ENCODE measurements around the gene GFPT1. TPM values are rescaled to one million over a fixed set of nuclear protein-coding genes. Genes with fewer than 3 reads are reported as not detected.

GFPT1 gene
- total and polyA plus RNA-seq, 9 of the 15 experiments (the other 6 are each of a cell fraction or from before 2014, with no cell fraction given), result 6.6 to 38.3 (median 15.9) TPM

DNA sequence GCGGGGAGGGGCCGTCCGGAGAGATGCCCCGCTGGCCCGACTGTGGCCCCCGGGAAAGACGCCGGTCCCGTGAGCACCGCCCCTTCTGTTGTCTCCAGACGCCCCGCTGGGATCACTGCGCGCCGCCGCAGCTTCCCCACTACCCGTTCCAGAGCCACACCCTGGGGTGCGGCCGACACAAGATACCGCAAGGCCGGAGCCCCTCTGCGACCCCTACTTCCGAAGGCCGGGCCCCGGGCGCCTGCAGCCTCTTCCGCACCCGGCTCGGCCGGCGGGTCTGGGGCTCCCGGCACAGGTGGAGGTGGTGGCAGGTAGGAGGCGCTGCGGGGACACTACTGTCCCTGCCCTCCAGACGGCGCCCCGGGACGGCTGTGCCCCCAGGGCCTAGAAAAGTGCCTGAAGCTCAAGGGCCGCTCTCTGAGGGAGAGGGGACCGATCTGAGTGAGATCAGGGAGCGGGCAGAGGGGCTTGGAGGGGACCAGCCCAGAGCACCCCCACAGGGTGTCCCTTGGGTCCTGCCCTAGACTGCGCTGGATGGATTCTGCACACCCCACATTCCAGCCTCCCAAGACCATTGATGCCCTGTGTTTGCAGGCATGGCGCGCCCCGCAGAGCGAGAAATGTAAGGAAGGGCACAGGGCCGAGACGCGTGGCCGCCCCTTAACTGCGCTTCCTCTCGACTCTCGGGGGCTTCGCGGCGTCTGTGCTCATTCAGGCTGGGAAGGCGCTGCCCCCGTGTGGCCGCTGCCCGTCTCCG, 80.0 kb downstream of the GFPT1 start:
- ATAC-seq, result peak; percentile 96
- intact Hi-C loops (cut with micrococcal nuclease) (loop anchor here (1.0 to 10.0 kb wide), 2 partner anchors 281 to 362 kb away; no protein-coding TSS in a partner anchor), in situ Hi-C loops (cut with MboI) (loop anchor here (25.0 kb wide), 1 partner anchor 270 kb away; no protein-coding TSS in a partner anchor)
- CTCF ChIA-PET (ENCODE audit: low intra/inter-chr PET ratio), result interaction anchor here (0.9 to 1.1 kb wide), 4 partner anchors 281 to 844 kb away, joined by 3 to 5 read pairs (median 4); partner anchors contain the start of gene ANTXR1
- H3K79me2 ChIP-seq (ENCODE audit: control insufficient read depth, insufficient read depth, low read length), result no peaks in the 10 kb centered on the region
- no peaks in the 10 kb centered on the region for H3K36me3 ChIP-seq (ENCODE audit: control insufficient read depth, insufficient read depth, low read length)
- peaks cover 0 to 18% of the 10 kb centered on the region in 2 experiments; a peak in 3 of 5 replicates for H3K4me1 ChIP-seq (replicated peaks in 1 of 2; ENCODE audit: control insufficient read depth in 2 of 2, insufficient read depth in 2 of 2, low read length in 2 of 2)
- FAIRE-seq, result no peak
- no TSS peak for BruUV-seq (replicated peaks)
- H3K9ac ChIP-seq (ENCODE audit: insufficient read depth in 1 of 2, low read depth in 2 of 2, low read length in 2 of 2), result peak overlapping the region; percentile 28 to 69; a peak in 3 of 4 replicates
- H4K20me1 ChIP-seq (replicated peaks; ENCODE audit: control insufficient read depth, insufficient read depth, low read length), result peaks cover 10% of the 10 kb centered on the region; the same call in 1 of the 2 replicates
- 1% methylated on average over 52 of the region's 61 CpGs for WGBS (ENCODE audit: insufficient coverage, low coverage, missing lambda C conversion rate)
- H3K4me2 ChIP-seq (ENCODE audit: insufficient read depth, low read length), result peak overlapping the region; percentile 86
- H3K27me3 ChIP-seq (ENCODE audit: control insufficient read depth in 2 of 2, insufficient read depth in 2 of 2, low read length in 2 of 2), result peaks cover 13 to 30% of the 10 kb centered on the region in 2 experiments; a peak in 4 of 5 replicates
- 0 out of 2 replicates have a peak, but pooled peaks cover 5% of the 10 kb centered on the region for H3K9me3 ChIP-seq (replicated peaks; ENCODE audit: control insufficient read depth, insufficient read depth, low read depth, low read length)
- H3K27ac ChIP-seq (ENCODE audit: extremely low read depth, low read depth, low read length), result no peak overlapping the region
- H3K9me1 ChIP-seq (ENCODE audit: control insufficient read depth, insufficient read depth, low read length), result no peaks in the 10 kb centered on the region
- POLR2A ChIA-PET, result interaction anchor here (0.7 to 2.2 kb wide), 4 partner anchors 13 to 225 kb away, joined by 3 to 4 read pairs (median 4); no protein-coding TSS in a partner anchor
- H2AFZ ChIP-seq (ENCODE audit: low read depth, low read length), result peak overlapping the region; percentile 91
- H3K4me3 ChIP-seq, result peak overlapping the region; percentile 35
- DNase-seq (ENCODE audit: extremely low read depth in 1 of 4, low spot score in 3 of 4), result peak; percentile 80 to 87 (median 85)
- TF ChIP-seq ZFPM2 (CRISPR knock-in tag; IDR thresholded peaks at IDR 0.05) (no peak), ZNF707 (CRISPR knock-in tag; conservative IDR thresholded peaks at IDR 0.05) (no peak), CREM (IDR thresholded peaks at IDR 0.05; ENCODE audit: low read depth) (peak; percentile 72; the same call in 1 of the 2 replicates), STAG1 (CRISPR knock-in tag; IDR thresholded peaks at IDR 0.05; ENCODE audit: borderline replicate concordance) (no peak; the same call in 1 of the 2 replicates), ZNF232 (CRISPR knock-in tag; IDR thresholded peaks at IDR 0.05) (no peak), PHTF2 (CRISPR knock-in tag; IDR thresholded peaks at IDR 0.05) (no peak), ZNF830 (CRISPR knock-in tag; IDR thresholded peaks at IDR 0.05) (peak; percentile 51; the same call in 1 of the 2 replicates), ETS2 (tag; IDR thresholded peaks at IDR 0.05; ENCODE audit: borderline replicate concordance, poor library complexity, severe bottlenecking) (no peak), CBFB (CRISPR knock-in tag; IDR thresholded peaks at IDR 0.05) (peak; percentile 86; the same call in 1 of the 2 replicates), SPI1 (IDR thresholded peaks at IDR 0.05; ENCODE audit: borderline replicate concordance, low read depth, low read length) (no peak), SMARCA5 (IDR thresholded peaks at IDR 0.05) (peak; percentile 44; the same call in 1 of the 2 replicates), BRD4 (IDR thresholded peaks at IDR 0.05) (no peak), SMARCE1 (IDR thresholded peaks at IDR 0.05) (0 out of 2 replicates have a peak, but pooled peaks have one; percentile 30), ZKSCAN1 (IDR thresholded peaks at IDR 0.05; ENCODE audit: low read depth, low read length) (no peak)
- TF ChIP-seq, protein P1, sequence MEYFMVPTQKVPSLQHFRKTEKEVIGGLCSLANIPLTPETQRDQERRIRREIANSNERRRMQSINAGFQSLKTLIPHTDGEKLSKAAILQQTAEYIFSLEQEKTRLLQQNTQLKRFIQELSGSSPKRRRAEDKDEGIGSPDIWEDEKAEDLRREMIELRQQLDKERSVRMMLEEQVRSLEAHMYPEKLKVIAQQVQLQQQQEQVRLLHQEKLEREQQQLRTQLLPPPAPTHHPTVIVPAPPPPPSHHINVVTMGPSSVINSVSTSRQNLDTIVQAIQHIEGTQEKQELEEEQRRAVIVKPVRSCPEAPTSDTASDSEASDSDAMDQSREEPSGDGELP (CRISPR knock-in tag; IDR thresholded peaks at IDR 0.05; ENCODE audit: borderline replicate concordance), result peak; percentile 62; the same call in 1 of the 2 replicates
- TF ChIP-seq, protein P2, sequence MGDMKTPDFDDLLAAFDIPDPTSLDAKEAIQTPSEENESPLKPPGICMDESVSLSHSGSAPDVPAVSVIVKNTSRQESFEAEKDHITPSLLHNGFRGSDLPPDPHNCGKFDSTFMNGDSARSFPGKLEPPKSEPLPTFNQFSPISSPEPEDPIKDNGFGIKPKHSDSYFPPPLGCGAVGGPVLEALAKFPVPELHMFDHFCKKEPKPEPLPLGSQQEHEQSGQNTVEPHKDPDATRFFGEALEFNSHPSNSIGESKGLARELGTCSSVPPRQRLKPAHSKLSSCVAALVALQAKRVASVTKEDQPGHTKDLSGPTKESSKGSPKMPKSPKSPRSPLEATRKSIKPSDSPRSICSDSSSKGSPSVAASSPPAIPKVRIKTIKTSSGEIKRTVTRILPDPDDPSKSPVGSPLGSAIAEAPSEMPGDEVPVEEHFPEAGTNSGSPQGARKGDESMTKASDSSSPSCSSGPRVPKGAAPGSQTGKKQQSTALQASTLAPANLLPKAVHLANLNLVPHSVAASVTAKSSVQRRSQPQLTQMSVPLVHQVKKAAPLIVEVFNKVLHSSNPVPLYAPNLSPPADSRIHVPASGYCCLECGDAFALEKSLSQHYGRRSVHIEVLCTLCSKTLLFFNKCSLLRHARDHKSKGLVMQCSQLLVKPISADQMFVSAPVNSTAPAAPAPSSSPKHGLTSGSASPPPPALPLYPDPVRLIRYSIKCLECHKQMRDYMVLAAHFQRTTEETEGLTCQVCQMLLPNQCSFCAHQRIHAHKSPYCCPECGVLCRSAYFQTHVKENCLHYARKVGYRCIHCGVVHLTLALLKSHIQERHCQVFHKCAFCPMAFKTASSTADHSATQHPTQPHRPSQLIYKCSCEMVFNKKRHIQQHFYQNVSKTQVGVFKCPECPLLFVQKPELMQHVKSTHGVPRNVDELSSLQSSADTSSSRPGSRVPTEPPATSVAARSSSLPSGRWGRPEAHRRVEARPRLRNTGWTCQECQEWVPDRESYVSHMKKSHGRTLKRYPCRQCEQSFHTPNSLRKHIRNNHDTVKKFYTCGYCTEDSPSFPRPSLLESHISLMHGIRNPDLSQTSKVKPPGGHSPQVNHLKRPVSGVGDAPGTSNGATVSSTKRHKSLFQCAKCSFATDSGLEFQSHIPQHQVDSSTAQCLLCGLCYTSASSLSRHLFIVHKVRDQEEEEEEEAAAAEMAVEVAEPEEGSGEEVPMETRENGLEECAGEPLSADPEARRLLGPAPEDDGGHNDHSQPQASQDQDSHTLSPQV (IDR thresholded peaks at IDR 0.05), result no peak
